CD8-positive, alpha-beta memory T cell (primary cell): ENCODE results near the gene TRIM14. TPM values are rescaled to one million over a fixed set of nuclear protein-coding genes. Genes with fewer than 3 reads are reported as not detected.
A peak's percentile ranks its signal among the peaks of the same experiment; 100 is the strongest.

ENCODE experiments used
- CTCF ChIA-PET: fragments of 350-600 bp; sonication (Branson Sonifier 250); formaldehyde crosslinking; loops from one replicate; lab custom pipeline; 2021; ENCODE audit warnings: antibody characterized with exemption; lab: Charles Lee
- POLR2A ChIA-PET: fragments of 350-600 bp; sonication (Branson Sonifier 250); formaldehyde crosslinking; loops from one replicate; lab custom pipeline; 2021; ENCODE audit warnings: antibody characterized with exemption; lab: Charles Lee
- DNase-seq, 5 donors: peaks; one replicate each; pipeline versions ENCODE4 v3.0.0 to v3.0.0-alpha.2; 2020 to 2022; ENCODE audit warnings: mixed read lengths in 1 of 5
- H3K27ac ChIP-seq: one replicate; pipeline ENCODE4 v1.7.0; 2013; ENCODE audit warnings: low read depth, mild to moderate bottlenecking, low read length, moderate library complexity
- H3K27me3 ChIP-seq: 2 replicates; pipeline ENCODE4 v1.7.0; 2013; ENCODE audit warnings: low read length, mild to moderate bottlenecking; ENCODE audit not compliant: insufficient read depth, poor library complexity, severe bottlenecking
- H3K36me3 ChIP-seq: 2 replicates; pipeline ENCODE4 v1.7.0; 2013; ENCODE audit warnings: mild to moderate bottlenecking, low read length, moderate library complexity; ENCODE audit not compliant: insufficient read depth
- H3K4me1 ChIP-seq: 2 replicates; pipeline ENCODE4 v1.7.0; 2013; ENCODE audit warnings: mild to moderate bottlenecking, low read length, moderate library complexity; ENCODE audit not compliant: insufficient read depth
- H3K4me3 ChIP-seq: 2 replicates; pipeline ENCODE4 v1.7.0; 2013; ENCODE audit warnings: mild to moderate bottlenecking, low read length
- H3K9me3 ChIP-seq: 2 replicates; pipeline ENCODE4 v1.7.0; 2013; ENCODE audit warnings: mild to moderate bottlenecking, low read length
- H3K27ac Mint-ChIP-seq, 8 donors: one replicate each; pipeline ENCODE4 v1.8.0; 2020 to 2021; ENCODE audit warnings: mixed read lengths in 8 of 8, mild to moderate bottlenecking in 6 of 8, inconsistent platforms in 3 of 8, moderate library complexity in 3 of 8
- H3K27me3 Mint-ChIP-seq, 2 donors: one replicate each; pipeline ENCODE4 v1.8.0; 2020 to 2021; ENCODE audit warnings: mixed read lengths in 2 of 2, mild to moderate bottlenecking in 1 of 2, moderate library complexity in 1 of 2
- H3K36me3 Mint-ChIP-seq, 3 donors: one replicate each; pipeline ENCODE4 v1.8.0; 2020 to 2021; ENCODE audit warnings: mixed read lengths in 3 of 3, inconsistent platforms in 1 of 3, mild to moderate bottlenecking in 1 of 3
- H3K4me1 Mint-ChIP-seq, 3 donors: one replicate each; pipeline ENCODE4 v1.8.0; 2020 to 2021; ENCODE audit warnings: mixed read lengths in 3 of 3, inconsistent platforms in 1 of 3, mild to moderate bottlenecking in 1 of 3
- H3K4me3 Mint-ChIP-seq, 7 donors: one replicate each; pipeline ENCODE4 v1.8.0; 2020 to 2021; ENCODE audit warnings: mixed read lengths in 7 of 7, mild to moderate bottlenecking in 6 of 7, moderate library complexity in 4 of 7, inconsistent platforms in 2 of 7
- H3K9me3 Mint-ChIP-seq, 5 donors: one replicate each; pipeline ENCODE4 v1.8.0; 2020 to 2022; ENCODE audit warnings: mixed read lengths in 5 of 5, mild to moderate bottlenecking in 3 of 5, moderate library complexity in 2 of 5, inconsistent platforms in 1 of 5
- polyA plus RNA-seq: library from polyadenylated mRNA; unstranded; fragments of 300-500 nt; fragmentation: Illumina TruSeq; gene quantifications from one replicate; pipeline ENCODE4 v1.2.3, GENCODE V29; 2021
- total RNA-seq, 2 experiments: library from RNA; stranded (reverse); gene quantifications; one replicate each; pipeline ENCODE4 v1.2.3, GENCODE V29; 2021

Gene TRIM14
- total and polyA plus RNA-seq, 3 experiments from 2014 or later, result 46.2 to 92.5 (median 52.1) TPM

- no peak overlapping the region for H3K4me3 ChIP-seq
- no peak for DNase-seq
- no peaks in the 10 kb centered on the region for H3K9me3 ChIP-seq
- H3K36me3 Mint-ChIP-seq, result peaks cover 0 to 58% (median 8%) of the 10 kb centered on the region in 3 donors
- H3K27ac ChIP-seq, result no peak overlapping the region
- no peaks in the 10 kb centered on the region for H3K4me1 ChIP-seq
- H3K27ac Mint-ChIP-seq, result peak overlapping the region in 2 of 8 donors; percentile 21 to 47
- no peaks in the 10 kb centered on the region for H3K9me3 Mint-ChIP-seq
- POLR2A ChIA-PET, result no interaction called here
- peaks cover 0 to 1% of the 10 kb centered on the region in 2 donors for H3K27me3 Mint-ChIP-seq
- H3K27me3 ChIP-seq, result no peaks in the 10 kb centered on the region
- CTCF ChIA-PET, result interaction anchor here (0.9 kb wide), 2 partner anchors 18 to 34 kb away, joined by 3 to 4 read pairs; no protein-coding TSS in a partner anchor
- H3K4me3 Mint-ChIP-seq, result no peak overlapping the region
- peaks cover 4% of the 10 kb centered on the region for H3K36me3 ChIP-seq
- peaks cover 0 to 1% (median 0%) of the 10 kb centered on the region in 3 donors for H3K4me1 Mint-ChIP-seq
These were observed 17.5 kb upstream of the TRIM14 start for GRCh38 chr9:98136489-98136888.

- Mint-ChIP-seq H3K27ac (peak overlapping the region in 1 of 8 donors; percentile 55), H3K4me3 (no peak overlapping the region), H3K9me3 (no peaks in the 10 kb centered on the region), H3K27me3 (peaks cover 0 to 1% of the 10 kb centered on the region in 2 donors), H3K4me1 (peaks cover 0 to 1% (median 0%) of the 10 kb centered on the region in 3 donors), H3K36me3 (peaks cover 0 to 64% (median 9%) of the 10 kb centered on the region in 3 donors)
- H3K27me3 ChIP-seq, result no peaks in the 10 kb centered on the region
- ChIA-PET POLR2A (no interaction called here), CTCF (interaction anchor here (0.9 kb wide), 1 partner anchor 34 kb away, joined by 3 read pairs; no protein-coding TSS in a partner anchor)
- no peak overlapping the region for H3K27ac ChIP-seq
- peaks cover 4% of the 10 kb centered on the region for H3K36me3 ChIP-seq
- DNase-seq, result no peak
- H3K9me3 ChIP-seq, result no peaks in the 10 kb centered on the region
- H3K4me1 ChIP-seq, result no peaks in the 10 kb centered on the region
- H3K4me3 ChIP-seq, result no peak overlapping the region
These were observed 16.9 kb upstream of the TRIM14 start for GRCh38 chr9:98135938-98136337.

GRCh38 chr9:98135558-98135934 lies 16.5 kb upstream of the TRIM14 start:
- Mint-ChIP-seq H3K9me3 (no peaks in the 10 kb centered on the region), H3K36me3 (peaks cover 0 to 65% (median 11%) of the 10 kb centered on the region in 3 donors), H3K27ac (peak overlapping the region in 1 of 8 donors; percentile 55), H3K4me1 (no peaks in the 10 kb centered on the region), H3K4me3 (no peak overlapping the region), H3K27me3 (peaks cover 0 to 1% of the 10 kb centered on the region in 2 donors)
- peaks cover 4% of the 10 kb centered on the region for H3K36me3 ChIP-seq
- H3K4me1 ChIP-seq, result no peaks in the 10 kb centered on the region
- POLR2A ChIA-PET, result no interaction called here
- no peaks in the 10 kb centered on the region for H3K27me3 ChIP-seq
- H3K9me3 ChIP-seq, result no peaks in the 10 kb centered on the region
- H3K4me3 ChIP-seq, result no peak overlapping the region
- H3K27ac ChIP-seq, result no peak overlapping the region
- no peak for DNase-seq
- CTCF ChIA-PET, result no interaction called here

- Mint-ChIP-seq H3K27ac (peak overlapping the region in 2 of 8 donors; percentile 55 to 58), H3K4me3 (no peak overlapping the region), H3K36me3 (peaks cover 0 to 68% (median 9%) of the 10 kb centered on the region in 3 donors), H3K4me1 (no peaks in the 10 kb centered on the region), H3K9me3 (no peaks in the 10 kb centered on the region), H3K27me3 (peaks cover 0 to 3% of the 10 kb centered on the region in 2 donors)
- H3K4me1 ChIP-seq, result no peaks in the 10 kb centered on the region
- H3K27me3 ChIP-seq, result no peaks in the 10 kb centered on the region
- H3K27ac ChIP-seq, result no peak overlapping the region
- ChIA-PET CTCF (no interaction called here), POLR2A (no interaction called here)
- peaks cover 4% of the 10 kb centered on the region for H3K36me3 ChIP-seq
- no peaks in the 10 kb centered on the region for H3K9me3 ChIP-seq
- no peak for DNase-seq
- no peak overlapping the region for H3K4me3 ChIP-seq
These were observed 15.9 kb upstream of the TRIM14 start for GRCh38 chr9:98134702-98135557.

- CTCF ChIA-PET, result interaction anchor here (1.4 to 1.5 kb wide), 2 partner anchors 11 to 31 kb away, joined by 4 to 5 read pairs; no protein-coding TSS in a partner anchor
- Histone ChIP-seq H3K27ac (no peak overlapping the region), H3K9me3 (no peaks in the 10 kb centered on the region), H3K4me1 (no peaks in the 10 kb centered on the region), H3K4me3 (no peak overlapping the region), H3K36me3 (peaks cover 4% of the 10 kb centered on the region), H3K27me3 (no peaks in the 10 kb centered on the region)
- H3K27me3 Mint-ChIP-seq, result peaks cover 0 to 3% of the 10 kb centered on the region in 2 donors
- H3K27ac Mint-ChIP-seq, result peak overlapping the region in 2 of 8 donors; percentile 17 to 54
- H3K4me1 Mint-ChIP-seq, result no peaks in the 10 kb centered on the region
- POLR2A ChIA-PET, result no interaction called here
- DNase-seq, result no peak
- H3K9me3 Mint-ChIP-seq, result no peaks in the 10 kb centered on the region
- no peak overlapping the region for H3K4me3 Mint-ChIP-seq
- peaks cover 0 to 75% (median 10%) of the 10 kb centered on the region in 3 donors for H3K36me3 Mint-ChIP-seq
These were observed 14.0 kb upstream of the TRIM14 start for GRCh38 chr9:98132806-98133631.

- Histone ChIP-seq H3K27ac (no peak overlapping the region), H3K4me3 (no peak overlapping the region), H3K36me3 (peaks cover 4% of the 10 kb centered on the region), H3K4me1 (no peaks in the 10 kb centered on the region), H3K27me3 (no peaks in the 10 kb centered on the region), H3K9me3 (no peaks in the 10 kb centered on the region)
- Mint-ChIP-seq H3K4me3 (no peak overlapping the region), H3K27me3 (peaks cover 0 to 3% of the 10 kb centered on the region in 2 donors), H3K4me1 (no peaks in the 10 kb centered on the region), H3K27ac (peak overlapping the region in 2 of 8 donors; percentile 63 to 68), H3K9me3 (no peaks in the 10 kb centered on the region), H3K36me3 (peaks cover 0 to 70% (median 10%) of the 10 kb centered on the region in 3 donors)
- DNase-seq, result no peak
- ChIA-PET CTCF (interaction anchor here (1.8 kb wide), 1 partner anchor 13 kb away, joined by 5 read pairs; the partner anchor contains the start of gene TRIM14), POLR2A (no interaction called here)
These were observed 13.1 kb upstream of the TRIM14 start for GRCh38 chr9:98132158-98132557.

GRCh38 chr9:98130576-98131228 lies 11.7 kb upstream of the TRIM14 start:
- ChIA-PET CTCF (interaction anchor here (1.8 kb wide), 1 partner anchor 11 kb away, joined by 5 read pairs; the partner anchor contains the start of gene TRIM14), POLR2A (no interaction called here)
- Histone ChIP-seq H3K27me3 (no peaks in the 10 kb centered on the region), H3K4me1 (no peaks in the 10 kb centered on the region), H3K4me3 (no peak overlapping the region), H3K27ac (no peak overlapping the region), H3K9me3 (no peaks in the 10 kb centered on the region), H3K36me3 (no peaks in the 10 kb centered on the region)
- Mint-ChIP-seq H3K27ac (peak overlapping the region in 5 of 8 donors; percentile 23 to 87 (median 58)), H3K9me3 (no peaks in the 10 kb centered on the region), H3K4me1 (no peaks in the 10 kb centered on the region), H3K27me3 (peaks cover 0 to 3% of the 10 kb centered on the region in 2 donors), H3K36me3 (peaks cover 0 to 74% (median 9%) of the 10 kb centered on the region in 3 donors), H3K4me3 (no peak overlapping the region)
- DNase-seq, result no peak
